GM12891 (cell line): ENCODE measurements around the gene TBATA.

Source experiments
- DNase-seq: peaks from one replicate; pipeline ENCODE4 v3.0.0; 2011; ENCODE audit warnings: low spot score; ENCODE audit not compliant: insufficient read length
- FAIRE-seq: peaks from 2 replicates; lab custom pipeline; 2011; peaks lifted over from hg19 to GRCh38; lab: Jason Lieb, UNC
- PAX5 ChIP-seq: IDR thresholded peaks from 2 replicates; pipeline ENCODE4 v1.6.1; 2011; ENCODE audit warnings: low read length, moderate library complexity, mild to moderate bottlenecking; ENCODE audit not compliant: insufficient read depth, severe bottlenecking
- POLR2A ChIP-seq: IDR thresholded peaks from 2 replicates; pipeline ENCODE4 v1.6.1; 2011; ENCODE audit warnings: low read depth, low read length, control low read depth
- POLR2AphosphoS5 ChIP-seq: IDR thresholded peaks from 2 replicates; pipeline ENCODE4 v1.6.1; 2011; ENCODE audit warnings: low read depth, low read length, control low read depth
- POU2F2 ChIP-seq: IDR thresholded peaks from 2 replicates; pipeline ENCODE4 v1.6.1; 2011; ENCODE audit warnings: low read depth, mild to moderate bottlenecking, control low read depth, low read length, moderate library complexity
- SPI1 ChIP-seq: IDR thresholded peaks from 2 replicates; pipeline ENCODE4 v1.6.1; 2011; ENCODE audit warnings: low read depth, low read length, control low read depth
- TAF1 ChIP-seq: IDR thresholded peaks from 2 replicates; pipeline ENCODE4 v1.6.1; 2011; ENCODE audit warnings: low read depth, low read length, control low read depth

Gene TBATA

GRCh38 chr10:70809726-70810125 is 24.5 kb upstream of the TBATA start:
- FAIRE-seq (no peak), DNase-seq (no peak)
- no peak for TF ChIP-seq POLR2A
- no peak for TF ChIP-seq TAF1
- no peak for TF ChIP-seq PAX5
- no peak for TF ChIP-seq POLR2AphosphoS5
- no peak for TF ChIP-seq POU2F2
- TF ChIP-seq SPI1 = no peak

- FAIRE-seq (no peak), DNase-seq (no peak)
- no peak for TF ChIP-seq POU2F2
- no peak for TF ChIP-seq PAX5
- no peak for TF ChIP-seq TAF1
- TF ChIP-seq POLR2AphosphoS5 = no peak
- no peak for TF ChIP-seq SPI1
- TF ChIP-seq POLR2A = no peak
Observed at GRCh38 chr10:70809011-70809611, 23.9 kb upstream of the TBATA start.

- FAIRE-seq = no peak
- no peak for DNase-seq
- TF ChIP-seq POLR2AphosphoS5 = no peak
- no peak for TF ChIP-seq SPI1
- TF ChIP-seq PAX5 = no peak
- TF ChIP-seq TAF1 = no peak
- no peak for TF ChIP-seq POLR2A
- TF ChIP-seq POU2F2 = no peak
Observed at GRCh38 chr10:70807556-70807955, 22.4 kb upstream of the TBATA start.

GRCh38 chr10:70806841-70807240 is 21.7 kb upstream of the TBATA start:
- FAIRE-seq = no peak
- no peak for DNase-seq
- no peak for TF ChIP-seq POLR2AphosphoS5
- no peak for TF ChIP-seq TAF1
- no peak for TF ChIP-seq SPI1
- TF ChIP-seq POU2F2 = no peak
- no peak for TF ChIP-seq POLR2A
- no peak for TF ChIP-seq PAX5

GRCh38 chr10:70805619-70806215 is 20.5 kb upstream of the TBATA start:
- FAIRE-seq = no peak
- no peak for DNase-seq

GRCh38 chr10:70804421-70804808 is 19.2 kb upstream of the TBATA start:
- FAIRE-seq (no peak), DNase-seq (no peak)
- TF ChIP-seq POLR2A = no peak
- TF ChIP-seq SPI1 = no peak
- no peak for TF ChIP-seq POU2F2
- no peak for TF ChIP-seq PAX5
- TF ChIP-seq TAF1 = no peak
- no peak for TF ChIP-seq POLR2AphosphoS5

More at GRCh38 chr10:70805619-70806215, 20.5 kb upstream of the TBATA start:
- TF ChIP-seq TAF1 (no peak), SPI1 (no peak), POLR2A (no peak), POU2F2 (no peak), PAX5 (no peak), POLR2AphosphoS5 (no peak)

GRCh38 chr10:70803775-70804420 is 18.7 kb upstream of the TBATA start:
- FAIRE-seq (no peak), DNase-seq (no peak)
- TF ChIP-seq SPI1 (no peak), POLR2A (no peak), POU2F2 (no peak), PAX5 (no peak), TAF1 (no peak), POLR2AphosphoS5 (no peak)

GRCh38 chr10:70801854-70802253 is 16.7 kb upstream of the TBATA start:
- FAIRE-seq (no peak), DNase-seq (no peak)
- TF ChIP-seq PAX5 (no peak), SPI1 (no peak), POU2F2 (no peak), TAF1 (no peak), POLR2A (no peak), POLR2AphosphoS5 (no peak)

GRCh38 chr10:70799124-70799523 is 13.9 kb upstream of the TBATA start:
- DNase-seq (no peak), FAIRE-seq (no peak)
- no peak for TF ChIP-seq TAF1
- TF ChIP-seq POLR2AphosphoS5 = no peak
- no peak for TF ChIP-seq SPI1
- TF ChIP-seq POU2F2 = no peak
- no peak for TF ChIP-seq PAX5
- TF ChIP-seq POLR2A = no peak
